H1 (cell line): ENCODE data around the gene BRD9. TPM values are rescaled to one million over a fixed set of nuclear protein-coding genes. Genes with fewer than 3 reads are reported as not detected.

Source experiments
- CTCF ChIP-seq, 3 experiments: IDR thresholded peaks; 1 replicate in 2 of 3; 2 replicates in 1 of 3; pipeline versions ENCODE4 v1.5.1 to v1.6.1; 2011; ENCODE audit warnings: low read length in 3 of 3, mild to moderate bottlenecking in 3 of 3, inconsistent platforms in 2 of 3, low read depth in 1 of 3, moderate library complexity in 1 of 3; ENCODE audit not compliant: insufficient read depth in 1 of 3; ENCODE audit errors: control extremely low read depth in 1 of 3
- USF2 ChIP-seq: IDR thresholded peaks from 2 replicates; pipeline ENCODE4 v1.6.1; 2011; ENCODE audit warnings: low read length, improper control_type of control experiment
- polyA plus RNA-seq, 7 experiments: library from polyadenylated mRNA; depleted of rRNA in 3 of 7; stranded (reverse) in 5 of 7; unstranded in 2 of 7; fragments of >200 nt in 5 of 7; fragments of 200-250 nt in 2 of 7; gene quantifications; 1 replicate in 5 of 7; 2 replicates in 1 of 7; 4 replicates in 1 of 7; pipeline versions ENCODE4 v1.2.1 to v1.2.3, GENCODE V29; 2011 to 2013; ENCODE audit warnings: missing spikeins in 2 of 7, mixed read lengths in 2 of 7
- total RNA-seq: library from RNA; stranded (reverse); fragmentation: NEBNext Ultra II Directional; extraction: Animal tissue kit (Norgen Biotek cat#: 25700); gene quantifications from 2 replicates; pipeline ENCODE4 v1.2.1, GENCODE V29; 2021

Gene BRD9
- total and polyA plus RNA-seq, 2 of the 8 experiments (the other 6 are each of a cell fraction or from before 2014, with no cell fraction given) = 9.3 to 49.4 TPM

- TF ChIP-seq CTCF (IDR thresholded peaks at IDR 0.05; ENCODE audit: control extremely low read depth in 1 of 3, insufficient read depth in 1 of 3, low read depth in 1 of 3, low read length in 3 of 3) (no peak), USF2 (no peak)
Measured at GRCh38 chr5:920321-920720, 27.7 kb upstream of the BRD9 start (continued).
